GM18861 (cell line): ENCODE measurements around the gene MRPS34.

Experiments used
- ATAC-seq: cut with Tn5 transposase; IDR thresholded peaks from one replicate; pipeline ENCODE4 v1.9.1; 2021; ENCODE audit not compliant: unreplicated experiment

MRPS34 gene

GRCh38 chr16:1794908-1795666 is 22.2 kb upstream of the MRPS34 start:
- no peak for ATAC-seq

GRCh38 chr16:1794221-1794871 is 21.4 kb upstream of the MRPS34 start:
- ATAC-seq: no peak

GRCh38 chr16:1793578-1794220 is 20.8 kb upstream of the MRPS34 start, which contains the start of gene IGFALS:
Gene IGFALS (minus strand): TSS chr16:1793705. CDS start chr16:1793652, 53 bp downstream.
- no peak for ATAC-seq

GRCh38 chr16:1792836-1793577 is 20.1 kb upstream of the MRPS34 start:
- ATAC-seq: no peak

GRCh38 chr16:1791943-1792812 is 19.2 kb upstream of the MRPS34 start:
- ATAC-seq: no peak

- ATAC-seq: no peak
These were observed 18.5 kb upstream of the MRPS34 start for GRCh38 chr16:1791256-1791942.

GRCh38 chr16:1790611-1791255 is 17.8 kb upstream of the MRPS34 start:
- no peak for ATAC-seq

- ATAC-seq: no peak
These were observed 17.3 kb upstream of the MRPS34 start for GRCh38 chr16:1790261-1790610.

GRCh38 chr16:1789643-1790045 is 16.7 kb upstream of the MRPS34 start:
- no peak for ATAC-seq

- ATAC-seq: no peak
These were observed 15.8 kb upstream of the MRPS34 start for GRCh38 chr16:1788708-1789100.

- no peak for ATAC-seq
These were observed 15.3 kb upstream of the MRPS34 start for GRCh38 chr16:1788095-1788707.

- no peak for ATAC-seq
These were observed 14.6 kb upstream of the MRPS34 start for GRCh38 chr16:1787322-1788094.

- no peak for ATAC-seq
These were observed 14.1 kb upstream of the MRPS34 start for GRCh38 chr16:1787056-1787321.

GRCh38 chr16:1786242-1787055 is 13.5 kb upstream of the MRPS34 start:
- no peak for ATAC-seq

- ATAC-seq: no peak
These were observed 12.9 kb upstream of the MRPS34 start for GRCh38 chr16:1785846-1786170.

- ATAC-seq: no peak
These were observed 12.3 kb upstream of the MRPS34 start for GRCh38 chr16:1784977-1785845.
